Astrocyte (in vitro differentiated cells and primary cell): ENCODE measurements around the gene NIT1. TPM values are rescaled to one million over a fixed set of nuclear protein-coding genes. Genes with fewer than 3 reads are reported as not detected.
A peak's percentile ranks its signal among the peaks of the same experiment; 100 is the strongest.

Experiments used
- DNase-seq: peaks from one replicate; pipeline ENCODE4 v3.0.0-alpha.2; 2010; ENCODE audit warnings: low read depth
- FAIRE-seq: peaks from 2 replicates; lab custom pipeline; 2011; peaks lifted over from hg19 to GRCh38; lab: Jason Lieb, UNC
- H2AFZ ChIP-seq: 2 replicates; pipeline ENCODE4 v1.6.0; 2012; ENCODE audit warnings: low read depth, low read length, inconsistent platforms
- H3K27ac ChIP-seq: 2 replicates; pipeline ENCODE4 v1.5.1; 2011; ENCODE audit warnings: low read depth, low read length, inconsistent platforms
- H3K27me3 ChIP-seq: 2 replicates; pipeline ENCODE4 v1.6.0; 2011; ENCODE audit warnings: low read length, inconsistent platforms; ENCODE audit not compliant: insufficient read depth
- H3K36me3 ChIP-seq: 2 replicates; pipeline ENCODE4 v1.5.1; 2011; ENCODE audit warnings: low read length, inconsistent platforms; ENCODE audit not compliant: insufficient read depth
- H3K4me1 ChIP-seq: 2 replicates; pipeline ENCODE4 v1.5.1; 2011; ENCODE audit warnings: low read length, inconsistent platforms; ENCODE audit not compliant: insufficient read depth
- H3K4me2 ChIP-seq: 2 replicates; pipeline ENCODE4 v1.6.0; 2012; ENCODE audit warnings: low read length, inconsistent platforms
- H3K4me3 ChIP-seq: 2 replicates; pipeline ENCODE4 v1.5.1; 2011; ENCODE audit warnings: low read depth, mild to moderate bottlenecking, low read length, inconsistent platforms; ENCODE audit not compliant: insufficient read depth
- H3K79me2 ChIP-seq: 2 replicates; pipeline ENCODE4 v1.6.0; 2012; ENCODE audit warnings: mild to moderate bottlenecking, low read length, inconsistent platforms; ENCODE audit not compliant: insufficient read depth
- H3K9ac ChIP-seq: 2 replicates; pipeline ENCODE4 v1.6.0; 2012; ENCODE audit warnings: mild to moderate bottlenecking, low read length, inconsistent platforms
- H3K9me3 ChIP-seq: 2 replicates; pipeline ENCODE4 v1.5.1; 2012; ENCODE audit warnings: low read depth, mild to moderate bottlenecking, low read length, inconsistent platforms; ENCODE audit not compliant: insufficient read depth
- H4K20me1 ChIP-seq: 2 replicates; pipeline ENCODE4 v1.6.0; 2012; ENCODE audit warnings: low read length, inconsistent platforms; ENCODE audit not compliant: insufficient read depth
- H3K27ac Mint-ChIP-seq: one replicate; pipeline ENCODE4 v1.8.0; 2021; ENCODE audit warnings: mild to moderate bottlenecking, mixed read lengths; ENCODE audit not compliant: unreplicated experiment
- H3K27me3 Mint-ChIP-seq: one replicate; pipeline ENCODE4 v1.8.0; 2021; ENCODE audit warnings: low read depth, mixed read lengths; ENCODE audit not compliant: unreplicated experiment
- H3K36me3 Mint-ChIP-seq: one replicate; pipeline ENCODE4 v1.8.0; 2021; ENCODE audit warnings: low read depth, mixed read lengths; ENCODE audit not compliant: unreplicated experiment
- H3K4me1 Mint-ChIP-seq: one replicate; pipeline ENCODE4 v1.8.0; 2021; ENCODE audit warnings: low read depth, mixed read lengths; ENCODE audit not compliant: unreplicated experiment
- H3K4me3 Mint-ChIP-seq: one replicate; pipeline ENCODE4 v1.8.0; 2021; ENCODE audit warnings: mild to moderate bottlenecking, moderate library complexity, mixed read lengths; ENCODE audit not compliant: unreplicated experiment
- H3K9me3 Mint-ChIP-seq: one replicate; pipeline ENCODE4 v1.8.0; 2021; ENCODE audit warnings: mild to moderate bottlenecking, mixed read lengths; ENCODE audit not compliant: unreplicated experiment
- CTCF ChIP-seq: IDR thresholded peaks from 2 replicates; pipeline ENCODE4 v1.5.1; 2011; ENCODE audit warnings: low read depth, mild to moderate bottlenecking, inconsistent platforms, low read length, moderate library complexity; ENCODE audit not compliant: insufficient read depth
- EZH2 ChIP-seq: IDR thresholded peaks from 2 replicates; pipeline ENCODE4 v1.6.1; 2012; ENCODE audit warnings: mild to moderate bottlenecking, low read length, inconsistent platforms; ENCODE audit not compliant: insufficient read depth
- total RNA-seq: library from RNA; stranded (reverse); gene quantifications from 2 replicates; pipeline ENCODE4 v1.2.1, GENCODE V29; 2021

NIT1 gene
- total RNA-seq, 1 donor from 2014 or later: 25.9 TPM

GRCh38 chr1:161158316-161159010 lies 40.6 kb downstream of the NIT1 start:
- H3K9me3 ChIP-seq: no peaks in the 10 kb centered on the region
- Mint-ChIP-seq H3K27me3 (no peaks in the 10 kb centered on the region), H3K4me3 (peak overlapping the region; percentile 86), H3K27ac (peak overlapping the region; percentile 27), H3K9me3 (no peaks in the 10 kb centered on the region), H3K4me1 (peaks cover 19% of the 10 kb centered on the region), H3K36me3 (peaks cover 4% of the 10 kb centered on the region)
- peak overlapping the region; percentile 97 for H3K4me2 ChIP-seq
- H3K27ac ChIP-seq: peak overlapping the region; percentile 83
- no peaks in the 10 kb centered on the region for H4K20me1 ChIP-seq
- TF ChIP-seq EZH2: no peak
- TF ChIP-seq CTCF: no peak
- H3K4me3 ChIP-seq: peak overlapping the region; percentile 89
- no peaks in the 10 kb centered on the region for H3K27me3 ChIP-seq
- peak overlapping the region; percentile 85 for H2AFZ ChIP-seq
- H3K9ac ChIP-seq: peak overlapping the region; percentile 92
- H3K79me2 ChIP-seq: peaks cover 47% of the 10 kb centered on the region
- DNase-seq: no peak
- peaks cover 14% of the 10 kb centered on the region for H3K36me3 ChIP-seq
- no peak for FAIRE-seq
- peaks cover 15% of the 10 kb centered on the region for H3K4me1 ChIP-seq

- H3K4me3 Mint-ChIP-seq: peak within 1 kb of the TSS; percentile 86
- H3K9me3 ChIP-seq: no peaks in the 10 kb centered on the region
- peak; percentile 62 for DNase-seq
Measured at GRCh38 chr1:161159087-161159912, 41.4 kb downstream of the NIT1 start, which contains the start of gene USP21. USP21 (plus strand) TSS chr1:161159500; CDS start chr1:161160641, 1,141 bp downstream.

More at GRCh38 chr1:161159087-161159912, 41.4 kb downstream of the NIT1 start, which contains the start of gene USP21:
- no peak for TF ChIP-seq EZH2
- TF ChIP-seq CTCF: no peak
- H3K4me2 ChIP-seq: peak within 1 kb of the TSS; percentile 97
- no peak for FAIRE-seq
- Mint-ChIP-seq H3K4me1 (peaks cover 19% of the 10 kb centered on the region), H3K27ac (peak within 1 kb of the TSS; percentile 73), H3K9me3 (no peaks in the 10 kb centered on the region), H3K36me3 (peaks cover 6% of the 10 kb centered on the region), H3K27me3 (no peaks in the 10 kb centered on the region)
- H3K9ac ChIP-seq: peak within 1 kb of the TSS; percentile 92
- H3K36me3 ChIP-seq: peaks cover 14% of the 10 kb centered on the region
- H3K4me1 ChIP-seq: peaks cover 15% of the 10 kb centered on the region
- no peaks in the 10 kb centered on the region for H4K20me1 ChIP-seq
- peak within 1 kb of the TSS; percentile 89 for H3K4me3 ChIP-seq
- H3K27ac ChIP-seq: peak within 1 kb of the TSS; percentile 83
- peaks cover 44% of the 10 kb centered on the region for H3K79me2 ChIP-seq
- H2AFZ ChIP-seq: peak within 1 kb of the TSS; percentile 85
- no peaks in the 10 kb centered on the region for H3K27me3 ChIP-seq
